GM19043 (cell line): Measurements from ENCODE around the gene CCSER1.
"Not testable (repeated sequence)": the region's sequence is repeated elsewhere in the genome, so short reads cannot be mapped to it uniquely, and the experiment has no call there.

ENCODE experiments used
- ATAC-seq: cut with Tn5 transposase; IDR thresholded peaks from one replicate; pipeline ENCODE4 v1.9.1; 2021; ENCODE audit warnings: low read depth; ENCODE audit not compliant: unreplicated experiment

CCSER1 gene

DNA sequence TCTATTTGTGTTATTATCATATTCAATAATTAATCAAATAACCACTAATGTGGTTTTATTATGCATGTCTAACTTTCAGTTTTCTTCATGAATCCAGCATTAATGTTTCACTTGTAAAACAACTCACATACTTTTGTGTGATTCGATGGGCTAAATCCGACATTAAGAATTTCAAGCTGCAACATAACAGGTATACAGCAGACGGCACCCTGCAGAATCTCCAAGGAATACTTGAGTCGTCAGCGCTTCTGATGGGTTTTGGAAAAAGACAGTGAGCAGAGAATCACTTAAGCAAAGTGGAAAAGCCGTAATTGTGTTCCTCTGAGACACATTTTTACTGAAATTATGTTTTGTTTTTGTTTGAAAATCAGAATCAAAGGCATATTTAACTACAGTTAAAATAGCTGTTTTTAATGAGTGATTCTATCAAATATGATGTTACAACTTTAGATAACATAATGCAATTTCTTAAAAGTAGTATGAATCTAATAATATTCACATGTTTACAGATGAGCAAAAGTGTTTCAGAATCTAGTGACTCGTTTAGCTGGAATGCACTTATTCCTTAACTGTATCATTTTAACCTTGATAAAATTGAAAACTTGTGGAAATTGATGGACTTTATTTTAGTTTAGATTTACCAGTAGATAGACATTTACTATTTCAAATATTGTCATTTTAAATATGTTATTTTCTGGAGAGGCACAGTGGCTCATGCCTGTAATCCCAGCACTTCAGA is 514.8 kb downstream of the CCSER1 start:
- ATAC-seq: no peak

DNA sequence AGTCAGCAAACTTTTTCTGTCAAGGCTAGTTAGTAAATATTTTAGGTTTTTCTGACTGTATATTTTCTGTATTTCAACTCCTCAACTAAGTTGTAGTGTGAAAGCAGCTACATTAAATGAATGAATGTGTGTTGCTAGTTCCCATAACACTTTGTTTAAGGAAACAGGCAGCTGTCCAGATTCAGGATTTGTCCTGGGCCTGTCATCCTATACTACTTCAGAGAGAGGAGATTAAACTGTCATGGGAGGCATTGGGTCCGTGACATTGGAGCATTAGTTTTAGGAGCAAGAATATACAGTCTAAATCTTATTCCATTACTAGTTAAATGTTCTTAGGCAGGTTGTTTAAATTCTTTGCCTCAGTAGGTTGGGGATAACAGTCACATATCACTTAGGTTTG is 516.0 kb downstream of the CCSER1 start:
- ATAC-seq: no peak

DNA sequence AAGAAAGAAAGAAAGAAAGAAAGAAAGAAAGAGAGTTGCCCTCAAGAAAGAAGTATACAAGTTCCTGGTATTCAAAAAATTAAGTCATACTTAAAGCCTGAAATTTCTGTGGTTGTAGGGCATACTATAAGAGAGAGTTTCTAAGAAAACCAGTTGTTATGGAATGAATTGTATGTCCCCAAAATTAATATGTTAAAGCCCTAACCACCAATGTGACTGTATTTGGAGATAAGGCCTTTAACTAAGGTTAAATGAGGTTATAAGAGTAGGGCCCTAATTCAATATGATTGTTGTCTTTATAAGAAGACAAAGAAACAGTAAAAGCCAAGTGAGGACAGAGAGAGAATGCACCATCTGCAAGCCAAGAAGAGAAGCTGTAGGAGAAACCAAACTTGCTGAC is 521.1 kb downstream of the CCSER1 start:
- no peak for ATAC-seq

DNA sequence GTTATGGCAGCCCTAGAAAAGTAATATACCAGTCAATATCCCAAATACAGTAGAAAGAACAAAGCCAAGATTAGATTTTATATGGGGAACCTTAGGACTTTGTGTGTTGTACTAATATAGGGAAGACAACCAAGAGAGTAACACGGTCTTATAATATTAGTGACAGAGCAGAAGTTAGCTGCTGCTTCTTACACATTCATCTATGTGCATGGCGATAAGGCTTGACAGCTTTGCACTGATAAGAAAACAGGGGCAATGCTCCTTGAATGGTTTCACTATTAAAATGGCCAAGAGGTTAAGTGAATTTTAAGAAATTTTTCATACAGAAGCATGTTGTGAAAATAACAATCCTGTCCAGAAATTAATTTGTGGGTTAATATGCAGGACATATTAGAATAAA is 521.6 kb downstream of the CCSER1 start:
- no peak for ATAC-seq

DNA sequence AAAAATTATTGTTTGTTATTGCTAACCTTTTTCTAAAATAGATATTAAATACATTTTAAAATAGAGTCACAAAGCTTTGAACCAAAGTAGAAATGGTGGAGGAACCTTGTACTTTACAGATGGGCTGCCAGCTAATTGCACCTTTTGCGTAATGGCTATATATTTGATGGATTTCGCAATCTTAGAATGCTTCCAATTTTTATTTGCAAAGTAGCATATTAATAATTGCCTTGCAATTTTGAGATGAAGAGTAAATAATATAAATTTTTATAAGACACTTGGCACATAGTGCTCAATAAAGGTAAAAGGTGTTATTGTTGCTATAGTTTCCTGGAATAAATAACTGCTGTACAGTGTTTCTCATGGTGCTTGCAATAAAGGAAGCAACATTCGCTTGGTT is 533.5 kb downstream of the CCSER1 start:
- no peak for ATAC-seq

DNA sequence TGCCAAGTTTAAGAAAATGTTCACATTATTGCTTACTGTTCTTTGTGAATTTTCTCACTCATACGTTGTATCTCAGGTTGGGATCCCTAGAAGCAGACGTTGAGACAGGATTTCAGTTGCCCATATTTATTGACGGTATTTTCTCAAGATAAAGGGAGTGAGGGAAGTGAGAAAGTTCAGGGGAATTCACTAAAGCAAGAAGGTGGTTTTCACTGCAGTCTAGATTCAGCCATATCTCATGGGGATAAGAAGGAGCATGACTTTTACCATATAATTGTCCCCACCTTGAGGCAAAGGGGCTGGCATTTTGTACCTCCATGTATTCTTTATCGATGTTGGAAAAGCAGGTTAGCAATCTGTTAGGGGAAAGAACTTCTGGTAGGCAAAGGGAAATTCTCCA is 543.0 kb downstream of the CCSER1 start:
- ATAC-seq: no peak

DNA sequence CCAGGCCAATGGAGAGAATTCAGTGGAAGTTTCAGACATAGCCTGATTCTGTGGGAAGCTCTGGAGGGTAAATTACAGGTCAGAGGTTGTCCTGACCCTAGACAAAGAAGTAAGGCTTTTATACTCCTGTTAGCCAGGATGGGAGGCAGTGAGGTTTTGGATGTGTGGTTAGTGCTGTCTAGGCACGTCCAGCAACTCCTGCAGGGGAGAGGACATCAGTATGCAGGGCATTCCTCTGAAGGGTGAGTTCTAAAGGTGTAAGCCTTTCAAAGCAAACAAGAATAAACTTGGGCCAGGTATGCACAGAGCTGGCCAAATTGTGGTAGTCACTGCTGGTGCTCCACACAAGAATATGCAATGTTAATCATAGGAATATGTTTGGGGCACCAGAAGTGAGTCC is 562.5 kb downstream of the CCSER1 start:
- ATAC-seq: no peak

DNA sequence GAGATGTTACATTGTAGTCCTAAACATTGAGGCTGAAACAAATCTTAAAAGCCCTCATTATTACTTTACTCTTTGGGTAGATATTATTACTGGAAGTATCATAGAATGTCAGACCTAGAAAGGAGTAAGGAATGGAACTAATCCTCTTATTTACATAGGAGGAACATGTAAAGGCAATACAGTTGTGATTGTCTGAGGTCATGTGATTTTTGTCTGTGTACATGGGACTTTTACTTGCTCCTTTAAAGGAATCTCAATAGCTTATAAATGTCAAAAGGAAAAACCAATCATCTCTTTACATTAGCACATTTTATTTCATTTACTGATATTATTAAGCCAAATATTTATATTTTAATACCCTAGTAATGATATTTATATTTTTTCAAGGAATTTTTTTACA is 568.2 kb downstream of the CCSER1 start:
- no peak for ATAC-seq

DNA sequence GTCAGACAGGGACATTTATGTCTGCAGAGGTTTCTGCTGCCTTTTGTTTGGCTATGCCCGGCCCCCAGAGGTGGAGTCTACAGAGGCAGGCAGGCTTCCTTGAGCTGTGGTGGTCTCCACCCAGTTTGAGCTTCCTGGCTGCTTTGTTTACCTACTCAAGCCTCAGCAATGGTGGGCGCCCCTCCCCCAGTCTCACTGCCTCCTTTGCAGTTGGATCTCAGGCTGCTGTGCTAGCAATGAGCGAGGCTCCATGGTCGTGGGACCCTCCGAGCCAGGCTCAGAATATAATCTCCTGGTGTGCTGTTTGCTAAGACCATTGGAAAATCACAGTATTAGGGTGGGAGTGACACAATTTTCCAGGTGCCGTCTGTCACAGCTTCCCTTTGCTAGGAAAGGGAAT is 578.3 kb downstream of the CCSER1 start:
- ATAC-seq: not testable (repeated sequence)

DNA sequence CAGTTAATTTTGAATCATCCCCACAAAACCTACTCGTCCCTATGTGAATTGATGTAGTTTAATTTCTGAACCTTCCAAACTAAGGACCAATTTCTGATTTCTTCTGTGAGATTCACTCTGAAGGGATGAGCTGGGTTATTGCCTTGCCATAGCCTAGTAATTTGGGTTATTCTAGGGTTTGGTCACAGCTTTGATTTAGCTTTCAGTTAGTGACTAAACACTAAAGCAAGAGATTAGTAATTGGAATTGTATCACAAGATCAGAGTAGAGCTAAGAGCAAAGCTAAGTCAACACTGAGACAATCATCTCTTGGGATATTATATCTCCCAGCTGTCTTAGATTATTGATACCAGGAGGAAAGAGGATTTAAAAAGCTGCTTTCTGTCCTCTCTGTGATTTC is 588.0 kb downstream of the CCSER1 start:
- ATAC-seq: no peak

DNA sequence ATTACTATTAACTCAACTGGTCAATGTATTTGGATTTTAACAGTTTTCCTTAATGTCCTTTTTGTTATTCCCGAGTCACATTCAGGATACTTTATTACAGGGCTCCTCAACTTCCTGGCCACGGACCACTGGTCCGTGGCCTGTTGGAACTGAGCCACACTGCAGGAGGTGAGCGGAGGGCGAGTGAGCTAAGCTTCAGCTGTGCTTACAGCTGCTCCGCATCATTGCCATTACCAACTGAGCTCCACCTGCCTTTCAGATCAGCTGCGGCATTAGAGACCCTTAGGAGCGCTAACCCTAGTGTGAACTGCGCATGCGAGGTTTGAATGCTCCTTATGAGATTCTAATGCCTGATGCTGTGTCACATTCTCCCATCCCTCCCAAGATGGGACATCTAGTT is 591.7 kb downstream of the CCSER1 start:
- ATAC-seq: no peak

DNA sequence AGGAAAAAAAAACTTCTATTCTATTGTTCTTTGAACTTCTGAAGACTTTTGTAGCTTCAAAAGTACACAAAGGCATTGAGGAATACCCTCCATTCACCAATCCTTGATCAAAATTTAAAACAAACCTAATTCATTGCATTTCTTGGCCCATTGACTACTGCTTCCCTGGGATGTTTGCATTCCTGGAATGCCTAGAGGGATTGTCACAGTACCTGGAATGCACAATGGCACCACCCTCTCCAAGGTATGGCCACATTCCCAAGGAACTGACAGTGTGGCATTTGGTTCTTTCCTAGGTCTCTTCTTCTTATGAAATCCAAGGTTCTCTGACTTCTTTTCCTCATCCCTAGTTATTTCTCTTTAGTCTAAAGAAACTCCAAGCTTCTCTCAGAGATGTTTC is 600.7 kb downstream of the CCSER1 start:
- no peak for ATAC-seq

DNA sequence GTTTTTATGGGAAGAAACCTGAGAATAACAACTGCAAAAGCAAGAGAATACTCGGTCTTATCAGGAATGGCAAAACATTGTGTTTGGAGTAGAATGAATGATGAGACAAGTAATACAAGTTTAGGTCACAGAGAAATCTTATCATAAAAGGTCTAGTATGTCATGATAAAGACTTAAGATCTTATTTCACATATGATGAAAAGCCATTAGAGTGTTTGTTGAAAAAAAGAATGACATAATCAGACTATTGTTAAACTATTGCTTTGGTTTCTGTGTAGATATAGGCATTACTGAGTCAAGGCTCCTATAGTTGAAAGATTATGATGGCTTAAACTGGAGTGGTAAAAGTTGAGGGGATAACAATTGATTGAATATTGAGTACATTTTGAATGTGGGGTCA is 603.6 kb downstream of the CCSER1 start:
- ATAC-seq: no peak

DNA sequence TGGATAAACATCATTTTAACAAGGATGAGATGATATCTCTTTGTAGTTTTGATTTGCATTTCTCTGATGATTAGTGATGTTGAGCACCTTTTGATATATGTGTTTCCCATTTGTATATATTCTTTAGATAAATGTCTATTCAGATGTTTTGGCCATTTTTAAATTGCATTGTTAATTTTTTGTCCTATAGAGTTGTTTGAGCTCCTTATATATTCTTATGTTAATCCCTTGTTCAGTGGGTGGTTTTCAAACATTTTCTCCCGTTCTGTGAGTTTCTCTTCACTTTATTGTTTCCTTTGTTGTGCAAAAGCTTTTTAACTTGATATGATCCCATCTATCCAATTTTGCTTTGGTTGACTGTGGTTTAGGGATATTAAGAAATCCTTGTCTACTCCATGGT is 606.0 kb downstream of the CCSER1 start:
- ATAC-seq: no peak

DNA sequence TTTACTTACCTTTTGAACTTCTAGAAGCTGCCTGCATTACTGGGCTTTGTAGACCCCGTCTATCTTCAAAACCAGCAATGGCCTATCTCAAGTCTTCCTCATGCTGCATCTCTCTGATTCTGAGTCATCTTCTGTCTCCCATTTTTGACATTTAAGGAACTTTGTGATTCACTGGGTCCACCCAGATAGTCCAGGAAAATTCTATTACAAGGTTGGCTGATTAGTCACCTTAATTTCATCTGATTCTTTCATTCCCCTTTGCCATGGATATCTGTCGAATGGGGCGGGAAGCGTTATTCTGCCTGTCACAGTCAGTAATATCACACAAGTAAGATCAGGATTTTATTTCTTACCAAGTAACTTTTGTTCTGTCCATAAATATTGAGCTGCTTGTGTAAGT is 618.0 kb downstream of the CCSER1 start:
- ATAC-seq: no peak

DNA sequence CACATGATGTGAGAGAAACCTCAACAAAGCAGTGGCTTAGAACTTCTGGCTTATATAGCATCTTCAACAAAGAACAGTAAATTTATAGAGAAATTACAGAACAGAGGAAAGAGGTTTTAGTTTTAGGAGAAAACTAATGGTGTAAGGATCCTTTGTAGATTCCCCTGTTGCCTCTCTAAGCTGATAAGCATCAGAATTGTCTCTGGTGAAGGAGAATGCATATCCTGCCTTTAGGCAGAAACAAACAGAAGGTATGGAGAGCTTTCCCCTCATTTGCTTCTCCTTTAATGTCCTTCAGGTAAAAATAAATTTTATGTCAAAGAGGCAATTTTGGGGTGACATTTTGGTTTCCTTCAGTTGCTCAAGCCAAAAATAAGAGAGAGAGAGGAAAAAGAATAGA is 625.9 kb downstream of the CCSER1 start:
- no peak for ATAC-seq

DNA sequence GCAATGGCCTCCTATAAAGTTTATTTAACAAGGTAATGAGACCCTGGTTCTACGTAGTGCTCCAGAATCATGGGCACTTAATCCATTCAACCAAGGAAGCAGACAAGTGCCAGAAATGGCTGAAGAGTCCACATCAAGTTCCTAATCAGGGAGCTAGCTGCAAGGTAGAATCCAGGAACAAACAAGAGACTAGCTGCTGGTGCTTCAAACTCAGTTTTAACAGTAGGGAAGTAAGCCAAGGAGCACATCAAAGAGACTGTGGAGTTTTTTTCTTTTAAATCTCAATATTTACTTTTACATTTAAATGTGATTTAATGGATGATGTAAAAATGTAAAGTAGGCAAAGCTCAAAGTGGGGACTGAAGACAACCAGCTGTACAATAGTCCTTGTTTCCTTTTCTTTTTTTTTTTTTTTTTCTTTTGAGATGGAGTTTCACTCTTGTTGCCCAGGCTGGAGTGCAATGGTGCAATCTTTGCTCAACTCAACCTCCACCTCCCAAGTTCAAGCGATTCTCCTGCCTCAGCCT is 630.4 kb downstream of the CCSER1 start:
- no peak for ATAC-seq

DNA sequence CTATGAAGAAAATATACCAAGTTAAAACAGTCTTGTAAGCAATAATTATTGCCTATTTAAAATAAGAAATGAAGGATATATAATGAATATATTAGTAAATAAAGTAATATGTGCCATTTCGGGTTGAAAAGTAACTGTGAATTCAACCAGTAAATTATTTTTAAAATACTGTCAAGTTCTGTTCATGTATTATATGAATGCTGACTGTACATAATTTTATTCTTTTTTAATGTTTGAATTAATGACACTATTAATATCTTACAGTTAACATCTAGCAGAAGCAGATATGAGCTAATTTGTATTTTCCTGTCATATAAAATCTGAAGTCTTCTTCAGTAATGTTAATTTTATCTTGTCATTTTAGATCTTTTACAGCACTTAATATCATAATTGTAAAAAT is 632.9 kb downstream of the CCSER1 start:
- ATAC-seq: no peak

DNA sequence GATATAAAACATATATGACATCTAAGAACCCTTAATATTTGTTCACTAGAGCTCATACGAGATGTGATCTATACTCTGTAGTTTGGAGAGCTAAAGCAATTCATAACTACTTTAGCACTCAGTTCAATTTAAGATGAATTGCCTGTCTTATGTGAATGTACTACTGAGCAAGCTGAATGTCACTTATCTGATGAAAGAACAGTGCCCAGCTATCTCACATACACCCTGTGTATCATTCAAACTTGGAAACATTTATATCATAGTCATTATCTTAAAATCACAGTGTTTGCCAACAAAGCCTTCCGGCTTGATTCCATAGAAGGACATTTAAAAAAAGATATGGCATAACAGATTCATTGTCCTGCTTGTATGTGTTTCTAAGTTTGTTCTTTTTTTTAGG is 639.6 kb downstream of the CCSER1 start:
- ATAC-seq: no peak

DNA sequence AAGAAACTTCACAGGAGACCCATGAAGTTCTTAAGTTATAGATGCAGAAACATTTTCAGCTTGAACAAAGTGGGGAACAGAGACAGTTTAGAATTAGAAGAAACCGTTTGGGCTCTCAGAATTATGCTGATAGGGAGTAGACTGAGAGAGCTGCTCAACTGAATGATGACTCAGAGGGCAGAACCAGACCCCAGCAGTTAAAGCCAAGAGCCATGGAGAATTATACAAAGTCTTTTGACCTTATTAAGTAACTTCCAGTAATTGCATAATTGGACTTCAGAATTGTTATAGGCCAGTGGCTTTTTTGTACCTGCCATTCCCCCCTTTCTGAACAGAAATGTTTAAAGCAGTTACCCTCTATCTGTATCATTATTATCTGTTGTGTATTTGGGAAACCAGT is 642.1 kb downstream of the CCSER1 start:
- ATAC-seq: no peak

DNA sequence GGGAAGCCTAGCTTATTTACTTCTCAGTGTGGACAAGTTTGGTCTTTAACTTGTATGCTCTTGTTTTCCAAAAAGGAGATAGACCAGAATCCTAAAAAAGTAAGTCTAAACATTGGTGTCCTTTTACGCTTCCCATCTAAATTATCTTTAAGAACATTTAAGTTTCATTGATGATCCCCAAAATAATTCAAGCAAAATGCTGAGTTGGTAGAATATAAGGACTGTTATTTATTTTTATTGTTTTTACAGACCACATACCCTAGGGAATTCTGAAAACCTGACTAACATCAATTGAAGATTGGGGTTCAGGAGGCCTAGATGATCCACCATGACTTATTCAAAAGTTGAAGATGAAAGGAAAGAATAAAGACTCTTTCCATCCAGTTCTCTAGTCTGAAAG is 653.0 kb downstream of the CCSER1 start:
- ATAC-seq: no peak

DNA sequence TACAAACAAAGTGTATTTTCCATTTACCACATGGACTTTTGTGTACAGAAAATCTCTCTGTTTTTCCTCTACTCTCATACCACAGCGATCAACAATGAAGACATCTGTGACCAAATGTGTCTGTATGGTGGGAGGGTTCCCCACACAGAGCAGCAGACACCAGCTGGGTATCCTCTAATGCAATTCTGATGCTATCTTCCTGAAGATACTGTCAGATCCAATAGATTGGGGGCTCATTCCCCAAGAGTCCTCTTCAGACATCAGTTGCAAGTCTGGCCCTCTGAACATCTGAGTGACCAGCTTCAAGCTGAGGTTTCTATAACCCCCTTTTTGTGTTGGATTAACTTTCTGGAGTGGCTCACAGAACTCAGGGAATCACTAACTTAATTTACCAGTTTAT is 659.4 kb downstream of the CCSER1 start:
- ATAC-seq: no peak

DNA sequence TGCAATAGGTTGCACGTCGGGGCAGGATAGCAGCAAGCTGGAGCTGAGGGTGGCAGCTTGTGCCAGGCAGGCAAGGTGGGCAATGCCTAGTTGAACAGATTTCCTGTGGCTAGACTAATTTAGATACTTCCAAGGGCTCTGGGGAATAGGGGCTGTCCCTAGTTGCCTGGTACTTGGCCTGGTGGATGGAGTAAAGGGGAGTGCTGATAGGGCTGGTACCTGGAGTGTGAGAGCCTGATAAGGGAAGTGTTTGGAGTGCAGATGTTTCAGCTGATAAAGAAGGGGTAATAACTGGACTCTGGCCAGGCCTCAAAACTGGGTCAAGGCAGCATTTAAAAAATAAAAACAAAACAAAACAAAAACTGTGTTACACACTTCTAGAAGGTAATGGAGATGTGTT is 665.5 kb downstream of the CCSER1 start:
- ATAC-seq: no peak
